PC-3 (cell line): ENCODE data around the gene CYP27C1. TPM values are rescaled to one million over a fixed set of nuclear protein-coding genes. Genes with fewer than 3 reads are reported as not detected.
"Not testable (repeated sequence)": the region's sequence is repeated elsewhere in the genome, so short reads cannot be mapped to it uniquely, and the experiment has no call there.

ENCODE experiments used
- ATAC-seq: fragments of 200-7000 bp; cut with Tn5 transposase; 2 replicates; pipeline ENCODE4 v1.9.1; 2020; ENCODE audit warnings: mild to moderate bottlenecking, moderate library complexity
- BruUV-seq: library from RNA; stranded (reverse); fragments of 400-500 nt; replicated peaks from 2 replicates; lab custom pipeline; 2021; lab: Mats Ljungman, UMichigan
- CTCF ChIA-PET: fragments of 300-600 bp; sonication (Branson Sonifier 250); formaldehyde crosslinking; loops from one replicate; lab custom pipeline; 2022; ENCODE audit warnings: antibody characterized with exemption; lab: Charles Lee
- POLR2A ChIA-PET: fragments of 300-600 bp; sonication (Branson Sonifier 250); formaldehyde crosslinking; loops from one replicate; lab custom pipeline; 2022; ENCODE audit warnings: antibody characterized with exemption; ENCODE audit not compliant: unreplicated experiment; lab: Charles Lee
- DNase-seq: peaks from one replicate; pipeline ENCODE4 v3.0.0-alpha.2; 2015
- H2AFZ ChIP-seq: fragments of 300-600 bp; sonication (generic); 2 replicates; pipeline ENCODE4 v1.6.0; 2016; ENCODE audit warnings: antibody characterized with exemption, low read length
- H3F3A ChIP-seq: fragments of 300-600 bp; sonication (generic); one replicate; pipeline ENCODE4 v1.6.0; 2017; ENCODE audit warnings: antibody characterized with exemption, low read length, control low read depth, mild to moderate bottlenecking; ENCODE audit not compliant: unreplicated experiment
- H3K27ac ChIP-seq: fragments of 300-600 bp; sonication (generic); 2 replicates; pipeline ENCODE4 v1.5.1; 2016; ENCODE audit warnings: mild to moderate bottlenecking, low read length
- H3K27me3 ChIP-seq: fragments of 300-600 bp; sonication (generic); 2 replicates; pipeline ENCODE4 v1.6.1; 2016; ENCODE audit warnings: low read length, mixed read lengths
- H3K36me3 ChIP-seq: fragments of 300-600 bp; sonication (generic); 2 replicates; pipeline ENCODE4 v1.6.1; 2016; ENCODE audit warnings: low read depth, mixed run types, low read length, mixed read lengths
- H3K4me1 ChIP-seq: fragments of 300-600 bp; sonication (generic); 2 replicates; pipeline ENCODE4 v1.5.1; 2016; ENCODE audit warnings: low read length; ENCODE audit not compliant: insufficient read depth
- H3K4me2 ChIP-seq: fragments of 300-600 bp; sonication (generic); 2 replicates; pipeline ENCODE4 v1.6.0; 2016; ENCODE audit warnings: low read length
- H3K4me3 ChIP-seq: fragments of 300-600 bp; sonication (generic); 2 replicates; pipeline ENCODE4 v1.5.1; 2016; ENCODE audit warnings: mild to moderate bottlenecking, low read length, mixed read lengths
- H3K79me2 ChIP-seq: fragments of 300-600 bp; sonication (generic); 2 replicates; pipeline ENCODE4 v1.6.1; 2017; ENCODE audit warnings: low read length, mixed read lengths
- H3K9ac ChIP-seq: fragments of 300-600 bp; sonication (generic); 2 replicates; pipeline ENCODE4 v1.6.0; 2016; ENCODE audit warnings: mild to moderate bottlenecking, low read length
- H3K9me2 ChIP-seq: fragments of 300-600 bp; sonication (generic); replicated peaks from 2 replicates; pipeline ENCODE4 v1.6.1; 2016; ENCODE audit warnings: mixed run types, low read length, mixed read lengths
- H3K9me3 ChIP-seq: fragments of 300-600 bp; sonication (generic); 2 replicates; pipeline ENCODE4 v1.6.1; 2016; ENCODE audit warnings: low read length, mixed read lengths
- H4K20me1 ChIP-seq: fragments of 300-600 bp; sonication (generic); 2 replicates; pipeline ENCODE4 v1.6.1; 2016; ENCODE audit warnings: low read length, mixed read lengths
- CTCF ChIP-seq: fragments of 300-600 bp; sonication (generic); conservative IDR thresholded peaks from 2 replicates; pipeline ENCODE4 v1.5.1; 2017; ENCODE audit warnings: antibody characterized with exemption, low read depth, mild to moderate bottlenecking, low read length
- EZH2 ChIP-seq: fragments of 300-600 bp; sonication (generic); IDR thresholded peaks from one replicate; pipeline ENCODE4 v1.6.1; 2017; ENCODE audit warnings: antibody characterized with exemption, mild to moderate bottlenecking, low read length; ENCODE audit not compliant: unreplicated experiment
- EZH2phosphoT487 ChIP-seq: fragments of 300-600 bp; sonication (generic); IDR thresholded peaks from 2 replicates; pipeline ENCODE4 v1.6.1; 2018; ENCODE audit warnings: mild to moderate bottlenecking, antibody characterized with exemption, low read length, borderline replicate concordance
- intact Hi-C: fragments of 100-400 bp; cut with micrococcal nuclease; formaldehyde crosslinking; loops from 2 replicates; pipeline ENCODE4 v1.9.0; 2023
- total RNA-seq: library from RNA; depleted of rRNA; stranded (reverse); fragments of >200 nt; gene quantifications from 2 replicates; pipeline ENCODE4 v1.2.3, GENCODE V29; 2014

The CYP27C1 gene
- total RNA-seq, 1 experiment from 2014 or later, result 0.36 TPM

- H3K9ac ChIP-seq, result no peak overlapping the region
- no peaks in the 10 kb centered on the region for H3K79me2 ChIP-seq
- no peaks in the 10 kb centered on the region for H3F3A ChIP-seq
- no peak overlapping the region for H3K27ac ChIP-seq
- H2AFZ ChIP-seq, result no peak overlapping the region
- POLR2A ChIA-PET, result no interaction called here
- no peaks in the 10 kb centered on the region for H3K9me3 ChIP-seq
- TF ChIP-seq CTCF (no peak), EZH2phosphoT487 (no peak), EZH2 (no peak)
- no peak overlapping the region for H3K4me2 ChIP-seq
- H3K9me2 ChIP-seq, result no peaks in the 10 kb centered on the region
- no TSS peak for BruUV-seq
- H4K20me1 ChIP-seq, result no peaks in the 10 kb centered on the region
- peaks cover 26% of the 10 kb centered on the region for H3K36me3 ChIP-seq
- DNase-seq (no peak), ATAC-seq (no peak)
- no peak overlapping the region for H3K4me3 ChIP-seq
- peaks cover 13% of the 10 kb centered on the region for H3K4me1 ChIP-seq
- H3K27me3 ChIP-seq, result no peaks in the 10 kb centered on the region
- intact Hi-C loops, result no loop called here
- CTCF ChIA-PET, result no interaction called here
Measured at GRCh38 chr2:127255721-127256120, 35.6 kb upstream of the CYP27C1 start.

- intact Hi-C loops, result no loop called here
- Histone ChIP-seq H3K27me3 (no peaks in the 10 kb centered on the region), H2AFZ (no peak overlapping the region), H3K4me1 (peaks cover 13% of the 10 kb centered on the region), H4K20me1 (no peaks in the 10 kb centered on the region), H3F3A (no peaks in the 10 kb centered on the region), H3K4me3 (no peak overlapping the region), H3K9ac (no peak overlapping the region), H3K27ac (no peak overlapping the region), H3K9me2 (no peaks in the 10 kb centered on the region), H3K4me2 (no peak overlapping the region), H3K36me3 (peaks cover 23% of the 10 kb centered on the region), H3K9me3 (no peaks in the 10 kb centered on the region), H3K79me2 (no peaks in the 10 kb centered on the region)
- DNase-seq (no peak), ATAC-seq (no peak)
- no TSS peak for BruUV-seq
- no peak for TF ChIP-seq EZH2phosphoT487
- TF ChIP-seq CTCF, result no peak
- TF ChIP-seq EZH2, result no peak
- ChIA-PET CTCF (no interaction called here), POLR2A (no interaction called here)
Measured at GRCh38 chr2:127255146-127255545, 35.0 kb upstream of the CYP27C1 start.

- no peak overlapping the region for H3K9ac ChIP-seq
- H3K4me2 ChIP-seq, result no peak overlapping the region
- H4K20me1 ChIP-seq, result no peaks in the 10 kb centered on the region
- H3K4me3 ChIP-seq, result no peak overlapping the region
- DNase-seq (peak; percentile 55), ATAC-seq (no peak)
- POLR2A ChIA-PET, result interaction anchor here (0.7 kb wide), 1 partner anchor 36 kb away, joined by 13 read pairs; no protein-coding TSS in a partner anchor
- CTCF ChIA-PET, result no interaction called here
- no peak for TF ChIP-seq EZH2
- TF ChIP-seq CTCF, result no peak
- H2AFZ ChIP-seq, result no peak overlapping the region
- H3K27me3 ChIP-seq, result no peaks in the 10 kb centered on the region
- no peaks in the 10 kb centered on the region for H3K9me2 ChIP-seq
- BruUV-seq, result no TSS peak
- H3K79me2 ChIP-seq, result no peaks in the 10 kb centered on the region
- H3K36me3 ChIP-seq, result peaks cover 17% of the 10 kb centered on the region; the same call in 1 of the 2 replicates
- H3K4me1 ChIP-seq, result peaks cover 13% of the 10 kb centered on the region
- H3K9me3 ChIP-seq, result no peaks in the 10 kb centered on the region
- intact Hi-C loops, result no loop called here
- H3K27ac ChIP-seq, result no peak overlapping the region
- no peaks in the 10 kb centered on the region for H3F3A ChIP-seq
Measured at GRCh38 chr2:127254386-127254981, 34.4 kb upstream of the CYP27C1 start.

DNA sequence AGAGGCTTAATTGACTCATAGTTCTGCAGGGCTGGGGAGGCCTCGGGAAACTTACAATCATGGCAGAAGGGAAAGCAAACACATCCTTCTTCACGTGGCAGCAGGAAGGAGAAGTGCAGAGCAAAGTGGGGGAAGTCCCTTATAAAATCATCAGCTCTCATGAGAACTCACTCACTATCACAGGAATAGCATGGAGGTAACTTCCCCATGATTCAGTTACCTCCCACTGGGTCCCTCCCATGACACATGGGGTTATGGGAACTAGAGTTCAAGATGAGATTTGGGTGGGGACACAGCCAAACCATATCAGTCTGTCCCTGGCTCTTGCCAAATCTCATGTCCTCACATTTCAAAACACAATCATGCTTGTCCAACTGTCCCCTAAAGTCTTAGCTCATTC lies 21.1 kb upstream of the CYP27C1 start:
- POLR2A ChIA-PET, H2AFZ ChIP-seq, H3K27ac ChIP-seq, BruUV-seq, H3K36me3 ChIP-seq, CTCF ChIA-PET, H3K4me3 ChIP-seq, H3K4me1 ChIP-seq, H3K9me2 ChIP-seq, H3K27me3 ChIP-seq, H3K9ac ChIP-seq, intact Hi-C loops, ATAC-seq, H3K4me2 ChIP-seq, H3K79me2 ChIP-seq, H3F3A ChIP-seq, H4K20me1 ChIP-seq, DNase-seq, H3K9me3 ChIP-seq: not testable (repeated sequence)
